GM21423 (cell line): ENCODE measurements around the gene SPTBN2.
"Not testable (repeated sequence)": the region's sequence is repeated elsewhere in the genome, so short reads cannot be mapped to it uniquely, and the experiment has no call there.

Source experiments
- ATAC-seq: cut with Tn5 transposase; IDR thresholded peaks from one replicate; pipeline ENCODE4 v1.9.1; 2021; ENCODE audit warnings: mild to moderate bottlenecking, moderate library complexity; ENCODE audit not compliant: unreplicated experiment

SPTBN2 gene

DNA sequence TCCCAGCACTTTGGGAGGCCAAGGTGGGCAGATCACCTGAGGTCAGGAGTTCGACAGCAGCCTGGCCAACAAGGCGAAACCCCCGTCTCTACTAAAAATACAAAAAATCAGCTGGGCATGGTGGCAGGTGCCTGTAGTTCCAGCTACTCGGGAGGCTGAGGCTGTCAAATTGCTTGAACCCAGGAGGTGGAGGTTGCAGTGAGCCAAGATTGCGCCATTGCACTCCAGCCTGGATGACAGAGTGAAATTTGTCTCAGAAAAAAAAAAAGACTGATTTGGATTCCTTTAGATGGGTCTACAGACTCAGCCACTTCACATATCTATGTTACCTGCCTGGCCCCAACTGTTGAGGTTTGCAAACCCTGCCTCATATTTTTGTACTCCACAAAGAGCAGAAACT is 4.8 kb downstream of the SPTBN2 start:
- not testable (repeated sequence) for ATAC-seq

DNA sequence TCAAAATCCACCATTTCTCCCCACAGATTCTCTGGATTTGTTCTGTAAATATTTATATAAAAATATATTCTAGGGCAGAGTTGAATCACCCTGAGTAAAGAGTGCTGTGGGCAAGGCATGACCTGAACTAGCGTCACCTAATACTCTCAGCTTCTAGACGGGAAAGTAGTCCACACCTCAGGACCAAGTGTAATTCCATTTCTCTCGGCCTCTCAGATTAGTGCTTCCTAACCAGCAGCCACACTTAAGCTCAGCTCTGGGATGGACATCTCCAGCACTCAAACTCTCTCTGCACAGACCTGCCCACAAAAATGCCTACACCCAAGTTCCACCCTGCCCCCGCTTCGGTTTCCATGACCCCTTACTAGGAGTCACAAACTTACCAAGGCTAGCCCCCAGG is 5.3 kb downstream of the SPTBN2 start:
- no peak for ATAC-seq

DNA sequence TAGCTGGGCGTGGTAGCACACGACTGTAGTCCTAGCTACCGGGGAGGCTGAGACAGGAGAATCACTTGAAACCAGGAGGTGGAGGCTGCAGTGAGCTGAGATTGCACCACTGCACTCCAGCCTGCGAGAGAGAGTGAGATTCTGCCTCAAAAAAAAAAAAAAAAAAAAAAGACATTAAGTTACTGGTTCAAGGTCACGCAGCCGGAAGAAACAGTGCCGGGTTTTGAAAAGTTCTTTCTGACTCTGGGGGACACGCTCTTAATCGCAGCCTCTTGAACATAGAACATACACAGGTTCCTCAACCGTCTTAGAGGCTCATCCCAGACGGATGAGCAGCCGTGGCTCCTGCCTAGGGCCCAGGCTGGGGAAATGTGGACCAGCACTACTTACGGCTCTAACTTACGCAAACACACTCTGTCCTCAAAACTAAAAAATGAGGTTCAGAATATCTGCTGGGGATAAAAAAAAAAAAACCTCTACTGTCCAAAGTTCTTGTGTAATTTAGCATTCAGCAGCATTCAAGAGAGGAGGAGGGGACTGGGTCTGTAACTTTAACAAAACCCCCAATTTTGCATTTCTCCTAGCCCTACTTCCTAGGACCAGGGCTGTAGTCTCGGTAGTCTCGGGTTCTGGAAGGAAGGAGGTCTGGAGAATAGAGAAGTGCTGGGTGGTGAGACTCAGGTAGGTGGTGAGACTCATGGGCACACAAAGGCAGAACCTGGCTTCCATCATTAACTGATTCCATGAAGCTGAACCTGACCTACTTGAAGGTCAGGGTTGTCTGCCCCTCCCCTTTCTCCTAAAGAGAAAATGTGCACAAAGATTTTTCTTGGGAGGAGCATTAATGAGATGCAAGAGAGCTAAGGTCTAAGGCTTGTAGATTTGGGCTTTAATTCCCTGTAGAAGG is 6.0 kb downstream of the SPTBN2 start:
- ATAC-seq: no peak

DNA sequence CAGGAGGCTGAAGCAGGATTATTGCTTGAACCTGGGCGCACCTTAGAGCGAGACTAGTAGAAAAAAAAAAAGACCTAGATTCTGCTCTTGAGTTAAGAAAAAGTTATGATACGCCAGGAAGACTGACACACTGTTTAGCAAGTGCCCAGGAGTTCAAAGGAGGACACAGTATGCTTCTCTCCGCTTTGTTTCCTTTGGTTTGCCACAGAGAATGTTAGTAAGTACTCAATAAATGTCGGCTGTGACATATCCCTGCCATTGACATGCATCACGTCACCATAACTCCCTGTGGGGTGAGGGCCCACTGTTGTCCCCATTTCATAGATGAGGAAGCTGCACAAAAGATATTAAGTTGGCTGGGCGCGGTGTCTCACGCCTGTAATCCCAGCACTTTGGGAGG is 7.1 kb downstream of the SPTBN2 start:
- no peak for ATAC-seq

- ATAC-seq: no peak
Observed at GRCh38 chr11:66720899-66721470, 8.0 kb downstream of the SPTBN2 start.

- ATAC-seq: no peak
Observed at GRCh38 chr11:66720223-66720898, 8.7 kb downstream of the SPTBN2 start.

- ATAC-seq: no peak
Observed at GRCh38 chr11:66719111-66719872, 9.7 kb downstream of the SPTBN2 start.

DNA sequence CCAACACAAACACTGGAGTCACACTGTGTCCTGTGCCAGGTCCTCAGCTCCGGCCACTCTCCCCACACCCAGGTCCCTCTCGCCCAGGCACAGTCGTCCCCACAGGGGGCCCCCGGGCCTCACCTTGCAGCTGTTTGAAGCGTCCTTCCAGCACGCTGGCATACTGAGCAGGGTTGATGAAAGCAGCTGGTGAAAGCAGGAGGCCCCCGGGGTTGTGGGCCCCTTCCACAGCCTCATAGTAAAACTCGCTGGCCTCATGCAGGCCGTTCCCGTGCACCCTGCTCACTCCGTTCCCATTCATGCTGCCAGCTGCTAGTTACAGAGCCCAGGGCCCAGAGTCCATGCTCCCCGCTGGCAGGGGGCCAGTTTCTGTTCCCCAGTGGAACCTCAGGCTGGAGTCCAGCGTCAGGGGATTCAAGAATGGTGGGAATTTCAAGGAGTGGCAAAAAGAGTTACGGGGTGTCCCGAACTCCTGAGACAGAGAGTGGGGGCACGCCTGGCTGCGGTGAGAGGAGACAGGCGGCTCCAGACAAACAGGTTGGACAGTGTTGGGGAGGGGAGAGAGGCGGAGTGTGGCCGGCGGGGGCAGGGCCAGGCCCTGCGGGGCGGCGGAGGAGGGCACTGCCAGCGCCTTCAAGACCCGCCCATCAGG is 10.6 kb downstream of the SPTBN2 start:
- no peak for ATAC-seq

- no peak for ATAC-seq
Observed at GRCh38 chr11:66717925-66718319, 11.1 kb downstream of the SPTBN2 start.

- ATAC-seq: no peak
Observed at GRCh38 chr11:66716996-66717395, 12.0 kb downstream of the SPTBN2 start.

GRCh38 chr11:66715346-66716085 is 13.5 kb downstream of the SPTBN2 start:
- ATAC-seq: no peak

- no peak for ATAC-seq
Observed at GRCh38 chr11:66713746-66714480, 15.1 kb downstream of the SPTBN2 start.

- ATAC-seq: no peak
Observed at GRCh38 chr11:66710384-66710930, 18.6 kb downstream of the SPTBN2 start.

DNA sequence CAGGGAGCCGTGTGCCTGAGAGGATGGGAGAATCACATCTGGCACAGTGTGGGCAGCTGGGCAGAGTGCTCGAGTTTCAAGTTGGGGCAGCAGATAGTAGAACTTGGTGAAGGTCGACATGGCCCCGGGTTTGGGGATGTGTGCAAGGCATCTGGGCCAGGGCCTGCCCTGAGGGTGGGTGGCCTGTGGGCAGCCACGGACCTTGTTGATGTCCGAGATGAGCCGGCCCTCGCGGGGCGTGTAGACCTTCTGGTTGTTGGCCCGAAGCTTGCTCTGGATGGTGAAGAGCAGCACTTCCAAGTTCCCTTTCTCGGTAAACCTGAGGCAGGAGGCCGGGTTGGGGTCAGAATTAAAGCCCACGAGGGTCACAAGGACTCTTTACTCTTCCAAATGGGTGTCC is 20.3 kb downstream of the SPTBN2 start:
- no peak for ATAC-seq

DNA sequence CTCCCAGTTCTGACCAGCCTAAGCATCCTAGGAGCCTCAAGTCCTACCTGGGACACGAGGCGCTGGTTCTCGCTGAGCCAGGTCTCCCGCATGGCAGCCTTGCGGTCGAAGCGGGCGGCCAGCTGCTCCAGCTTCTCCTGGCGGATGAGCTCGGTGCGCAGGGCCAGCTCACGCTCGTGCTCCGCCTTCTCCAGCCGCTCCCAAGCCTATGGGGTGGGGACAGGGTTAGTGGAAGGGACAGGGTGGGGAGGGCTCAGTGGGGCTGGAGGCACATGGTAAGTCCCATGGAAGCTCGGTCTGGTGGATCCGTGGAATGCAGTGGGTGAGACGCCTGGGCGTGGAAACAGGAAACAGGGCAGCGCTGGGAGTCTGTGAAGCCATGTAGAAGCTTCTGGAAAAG is 20.9 kb downstream of the SPTBN2 start:
- ATAC-seq: no peak

- ATAC-seq: no peak
Observed at GRCh38 chr11:66707486-66707885, 21.5 kb downstream of the SPTBN2 start.

DNA sequence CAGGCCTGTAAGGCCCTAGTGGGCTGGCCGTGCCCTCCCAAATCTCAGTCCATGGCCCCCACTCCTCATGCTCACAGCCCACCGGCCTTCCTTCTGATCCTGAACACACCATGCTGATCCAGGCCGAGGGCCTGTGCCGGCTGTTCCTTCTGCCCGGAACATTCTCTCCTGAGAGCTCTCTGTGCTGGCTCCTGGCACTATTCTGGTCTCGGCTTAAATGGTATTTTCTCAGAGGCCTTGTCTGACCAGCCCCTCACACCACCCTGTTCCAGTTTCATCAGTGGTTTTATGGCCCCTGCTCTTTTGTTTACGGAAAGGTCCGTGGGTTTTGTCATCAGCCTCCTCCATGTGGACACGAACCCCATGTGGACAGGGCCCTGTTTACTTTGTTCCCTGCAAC is 22.0 kb downstream of the SPTBN2 start:
- no peak for ATAC-seq

- no peak for ATAC-seq
Observed at GRCh38 chr11:66705587-66706335, 23.3 kb downstream of the SPTBN2 start.
